ENCODE results near the gene FNDC1. TPM values are rescaled to one million over a fixed set of nuclear protein-coding genes. Genes with fewer than 3 reads are reported as not detected.

The FNDC1 gene
- total RNA-seq, 4 donors from 2014 or later = 13.6 to 23.2 (median 15.1) TPM

GRCh38 chr6:159249128-159249527 lies 79.9 kb downstream of the FNDC1 start:
- no peaks in the 10 kb centered on the region for H3K9me3 ChIP-seq
- no peak for DNase-seq
- no peaks in the 10 kb centered on the region for H3K27me3 ChIP-seq
- H3K36me3 ChIP-seq = no peaks in the 10 kb centered on the region
- H3K27ac ChIP-seq = peak overlapping the region in 2 of 3 donors; percentile 47 to 49
- no peak for TF ChIP-seq POLR2A (IDR thresholded peaks at IDR 0.05)
- no peak for TF ChIP-seq CTCF (IDR thresholded peaks at IDR 0.05)
- intact Hi-C loops (cut with DNase I) = no loop called here
- no peak overlapping the region for H3K4me3 ChIP-seq (replicated peaks in 1 of 3)
- peaks cover 18 to 19% of the 10 kb centered on the region in 2 donors for H3K4me1 ChIP-seq
- WGBS, 2 donors = 53 to 58% methylated on average over 3 of the region's 3 CpGs

GRCh38 chr6:159249752-159250151 lies 80.6 kb downstream of the FNDC1 start:
- DNase-seq = peak in 1 of 2 donors; percentile 6
- intact Hi-C loops (cut with DNase I) = no loop called here
- H3K4me3 ChIP-seq (replicated peaks in 1 of 3) = no peak overlapping the region
- H3K27me3 ChIP-seq = no peaks in the 10 kb centered on the region
- TF ChIP-seq POLR2A (IDR thresholded peaks at IDR 0.05) (no peak), CTCF (IDR thresholded peaks at IDR 0.05) (no peak)
- H3K27ac ChIP-seq = peak overlapping the region in 2 of 3 donors; percentile 47 to 49
- H3K4me1 ChIP-seq = peaks cover 18 to 19% of the 10 kb centered on the region in 2 donors
- WGBS, 2 donors = 51 to 54% methylated on average over 8 of the region's 8 CpGs
- H3K9me3 ChIP-seq = no peaks in the 10 kb centered on the region
- no peaks in the 10 kb centered on the region for H3K36me3 ChIP-seq

GRCh38 chr6:159250633-159251032 lies 81.4 kb downstream of the FNDC1 start:
- no peak for DNase-seq
- H3K9me3 ChIP-seq = no peaks in the 10 kb centered on the region
- TF ChIP-seq POLR2A (IDR thresholded peaks at IDR 0.05) = no peak
- TF ChIP-seq CTCF (IDR thresholded peaks at IDR 0.05) = no peak
- no peaks in the 10 kb centered on the region for H3K27me3 ChIP-seq
- H3K36me3 ChIP-seq = no peaks in the 10 kb centered on the region
- peaks cover 18 to 19% of the 10 kb centered on the region in 2 donors for H3K4me1 ChIP-seq
- no peak overlapping the region for H3K27ac ChIP-seq
- WGBS, 2 donors = 80 to 100% methylated on average over 3 of the region's 3 CpGs
- no peak overlapping the region for H3K4me3 ChIP-seq (replicated peaks in 1 of 3)
- intact Hi-C loops (cut with DNase I) = no loop called here

- intact Hi-C loops (cut with DNase I) = no loop called here
Observed at GRCh38 chr6:159252955-159253508, 83.8 kb downstream of the FNDC1 start.

More at GRCh38 chr6:159252955-159253508, 83.8 kb downstream of the FNDC1 start:
- Histone ChIP-seq H3K4me3 (replicated peaks in 1 of 3) (no peak overlapping the region), H3K27ac (no peak overlapping the region), H3K36me3 (no peaks in the 10 kb centered on the region), H3K4me1 (peaks cover 18 to 19% of the 10 kb centered on the region in 2 donors), H3K27me3 (no peaks in the 10 kb centered on the region), H3K9me3 (no peaks in the 10 kb centered on the region)
- 61 to 74% methylated on average over 10 of the region's 10 CpGs for WGBS, 2 donors
- peak; percentile 11 to 36 for DNase-seq
- TF ChIP-seq POLR2A (IDR thresholded peaks at IDR 0.05) = no peak
- peak; percentile 19 to 67 (median 44) for TF ChIP-seq CTCF (IDR thresholded peaks at IDR 0.05)

All from thyroid gland (tissue), 4 donors.